Keratinocyte (primary cell): ENCODE data around the gene RAB21.

Experiments
- EZH2 ChIP-seq: IDR thresholded peaks from one replicate; pipeline ENCODE4 v1.6.1; 2012; ENCODE audit warnings: inconsistent platforms, mild to moderate bottlenecking, low read length, moderate library complexity
- TF ChIP-seq, protein P1 (sequence below), 3 experiments: IDR thresholded peaks in 1 of 3; conservative IDR thresholded peaks in 1 of 3; optimal IDR thresholded peaks in 1 of 3; 2 replicates in 2 of 3; 3 replicates in 1 of 3; pipeline versions ENCODE3 to v1.5.1; 2011; ENCODE audit warnings: low read length in 3 of 3, mild to moderate bottlenecking in 3 of 3, moderate library complexity in 2 of 3, control low read depth in 1 of 3, inconsistent platforms in 1 of 3; ENCODE audit not compliant: insufficient read depth in 2 of 3; ENCODE audit errors: extremely low read depth in 1 of 3

DNA sequence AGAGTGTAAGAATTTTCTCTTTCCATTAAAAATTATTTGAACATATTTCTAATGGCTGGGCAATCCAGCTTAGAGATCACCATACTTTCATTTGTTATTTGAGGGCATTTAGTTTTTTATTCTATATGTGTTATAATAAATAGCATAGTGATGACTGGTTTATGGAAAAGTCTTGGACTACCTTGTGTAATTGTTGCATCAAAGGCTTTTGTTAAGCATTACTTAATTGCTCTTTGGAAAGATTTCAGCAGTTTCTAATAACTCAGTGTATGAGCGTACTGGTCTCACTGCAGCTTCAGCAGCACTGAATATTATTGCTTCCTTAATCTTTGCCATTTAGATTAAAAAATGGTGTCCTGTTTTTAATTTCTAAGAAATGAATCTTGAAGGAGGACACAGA is 46.0 kb upstream of the RAB21 start:
- TF ChIP-seq, protein P1, sequence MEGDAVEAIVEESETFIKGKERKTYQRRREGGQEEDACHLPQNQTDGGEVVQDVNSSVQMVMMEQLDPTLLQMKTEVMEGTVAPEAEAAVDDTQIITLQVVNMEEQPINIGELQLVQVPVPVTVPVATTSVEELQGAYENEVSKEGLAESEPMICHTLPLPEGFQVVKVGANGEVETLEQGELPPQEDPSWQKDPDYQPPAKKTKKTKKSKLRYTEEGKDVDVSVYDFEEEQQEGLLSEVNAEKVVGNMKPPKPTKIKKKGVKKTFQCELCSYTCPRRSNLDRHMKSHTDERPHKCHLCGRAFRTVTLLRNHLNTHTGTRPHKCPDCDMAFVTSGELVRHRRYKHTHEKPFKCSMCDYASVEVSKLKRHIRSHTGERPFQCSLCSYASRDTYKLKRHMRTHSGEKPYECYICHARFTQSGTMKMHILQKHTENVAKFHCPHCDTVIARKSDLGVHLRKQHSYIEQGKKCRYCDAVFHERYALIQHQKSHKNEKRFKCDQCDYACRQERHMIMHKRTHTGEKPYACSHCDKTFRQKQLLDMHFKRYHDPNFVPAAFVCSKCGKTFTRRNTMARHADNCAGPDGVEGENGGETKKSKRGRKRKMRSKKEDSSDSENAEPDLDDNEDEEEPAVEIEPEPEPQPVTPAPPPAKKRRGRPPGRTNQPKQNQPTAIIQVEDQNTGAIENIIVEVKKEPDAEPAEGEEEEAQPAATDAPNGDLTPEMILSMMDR (optimal IDR thresholded peaks at IDR 0.05 in 1 of 3, IDR thresholded peaks at IDR 0.05 in 1 of 3, conservative IDR thresholded peaks at IDR 0.05 in 1 of 3; ENCODE audit: extremely low read depth in 1 of 3, insufficient read depth in 2 of 3, low read length in 3 of 3), result no peak
- no peak for TF ChIP-seq EZH2
